H1 (cell line): Measurements from ENCODE around the gene SLC39A9.

Experiments
- BCL11A ChIP-seq, 2 experiments: IDR thresholded peaks; one replicate each; pipeline ENCODE4 v1.6.1; 2011; ENCODE audit warnings: low read depth in 2 of 2, low read length in 2 of 2, mild to moderate bottlenecking in 2 of 2
- MAX ChIP-seq: IDR thresholded peaks from 2 replicates; pipeline ENCODE4 v1.6.1; 2012; ENCODE audit warnings: inconsistent platforms
- POLR2AphosphoS5 ChIP-seq: IDR thresholded peaks from 2 replicates; pipeline ENCODE4 v1.6.1; 2011; ENCODE audit warnings: low read depth, low read length
- RAD21 ChIP-seq, 2 experiments: IDR thresholded peaks in 1 of 2; conservative IDR thresholded peaks in 1 of 2; 2 replicates each; pipeline ENCODE4 v1.6.1; 2011; ENCODE audit warnings: low read depth in 2 of 2, low read length in 2 of 2, improper control_type of control experiment in 1 of 2, inconsistent platforms in 1 of 2, mild to moderate bottlenecking in 1 of 2, moderate library complexity in 1 of 2
- RFX5 ChIP-seq: IDR thresholded peaks from 2 replicates; pipeline ENCODE4 v1.6.1; 2011; ENCODE audit warnings: low read depth, low read length, improper control_type of control experiment, borderline replicate concordance
- YY1 ChIP-seq: IDR thresholded peaks from 2 replicates; pipeline ENCODE4 v1.6.1; 2011; ENCODE audit warnings: low read depth, mild to moderate bottlenecking, low read length
- TF ChIP-seq, protein P1 (sequence below), 3 experiments: IDR thresholded peaks; 1 replicate in 2 of 3; 2 replicates in 1 of 3; pipeline versions ENCODE4 v1.5.1 to v1.6.1; 2011; ENCODE audit warnings: low read length in 3 of 3, mild to moderate bottlenecking in 3 of 3, inconsistent platforms in 2 of 3, low read depth in 1 of 3, moderate library complexity in 1 of 3; ENCODE audit not compliant: insufficient read depth in 1 of 3; ENCODE audit errors: control extremely low read depth in 1 of 3

GRCh38 chr14:69408331-69408960 is 10.0 kb downstream of the SLC39A9 start:
- TF ChIP-seq POLR2AphosphoS5 (no peak), YY1 (no peak), MAX (no peak), RAD21 (IDR thresholded peaks at IDR 0.05 in 1 of 2, conservative IDR thresholded peaks at IDR 0.05 in 1 of 2; ENCODE audit: low read depth in 2 of 2, low read length in 2 of 2) (no peak), BCL11A (IDR thresholded peaks at IDR 0.05; ENCODE audit: low read depth in 2 of 2, low read length in 2 of 2) (no peak), RFX5 (no peak)
- TF ChIP-seq, protein P1, sequence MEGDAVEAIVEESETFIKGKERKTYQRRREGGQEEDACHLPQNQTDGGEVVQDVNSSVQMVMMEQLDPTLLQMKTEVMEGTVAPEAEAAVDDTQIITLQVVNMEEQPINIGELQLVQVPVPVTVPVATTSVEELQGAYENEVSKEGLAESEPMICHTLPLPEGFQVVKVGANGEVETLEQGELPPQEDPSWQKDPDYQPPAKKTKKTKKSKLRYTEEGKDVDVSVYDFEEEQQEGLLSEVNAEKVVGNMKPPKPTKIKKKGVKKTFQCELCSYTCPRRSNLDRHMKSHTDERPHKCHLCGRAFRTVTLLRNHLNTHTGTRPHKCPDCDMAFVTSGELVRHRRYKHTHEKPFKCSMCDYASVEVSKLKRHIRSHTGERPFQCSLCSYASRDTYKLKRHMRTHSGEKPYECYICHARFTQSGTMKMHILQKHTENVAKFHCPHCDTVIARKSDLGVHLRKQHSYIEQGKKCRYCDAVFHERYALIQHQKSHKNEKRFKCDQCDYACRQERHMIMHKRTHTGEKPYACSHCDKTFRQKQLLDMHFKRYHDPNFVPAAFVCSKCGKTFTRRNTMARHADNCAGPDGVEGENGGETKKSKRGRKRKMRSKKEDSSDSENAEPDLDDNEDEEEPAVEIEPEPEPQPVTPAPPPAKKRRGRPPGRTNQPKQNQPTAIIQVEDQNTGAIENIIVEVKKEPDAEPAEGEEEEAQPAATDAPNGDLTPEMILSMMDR (IDR thresholded peaks at IDR 0.05; ENCODE audit: control extremely low read depth in 1 of 3, insufficient read depth in 1 of 3, low read depth in 1 of 3, low read length in 3 of 3) = no peak
